ENCODE data around the gene VAMP7.

VAMP7 gene

GRCh38 chrX:155867821-155868220, 13.3 kb upstream of the VAMP7 start:
- CTCF ChIA-PET, result no interaction called here
- TF ChIP-seq CTCF (IDR thresholded peaks at IDR 0.05; ENCODE audit: insufficient read depth, low read length, missing control alignments), result no peak
- POLR2A ChIA-PET, result no interaction called here
- H3K4me3 ChIP-seq (ENCODE audit: low read depth, low read length), result no peak overlapping the region
- no peak for DNase-seq (ENCODE audit: low read depth, low spot score)

DNA sequence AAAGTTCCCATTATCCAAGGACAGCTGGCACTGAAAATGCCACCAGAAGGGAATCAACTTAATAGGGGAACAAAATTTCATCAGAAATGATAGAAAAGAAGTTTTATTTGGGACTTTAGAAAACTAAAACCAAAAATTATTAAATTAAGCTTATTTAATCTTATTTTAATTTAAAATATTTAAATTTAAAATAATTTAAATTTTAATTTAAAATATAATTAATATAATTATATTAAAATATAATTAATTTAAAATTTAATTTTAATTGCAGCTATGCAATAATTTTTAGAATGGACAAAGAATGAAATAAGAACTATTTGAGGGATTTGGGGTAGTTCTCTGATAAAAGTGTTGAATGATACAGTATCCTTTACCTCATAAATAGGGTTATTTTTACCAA, 10.2 kb upstream of the VAMP7 start:
- no peak for DNase-seq (ENCODE audit: low read depth, low spot score)
- ChIA-PET CTCF (no interaction called here), POLR2A (no interaction called here)
- no peak overlapping the region for H3K4me3 ChIP-seq (ENCODE audit: low read depth, low read length)
- no peak for TF ChIP-seq CTCF (IDR thresholded peaks at IDR 0.05; ENCODE audit: insufficient read depth, low read length, missing control alignments)

GRCh38 chrX:155871934-155872333, 9.2 kb upstream of the VAMP7 start:
- ChIA-PET POLR2A (no interaction called here), CTCF (no interaction called here)
- DNase-seq (ENCODE audit: low read depth, low spot score), result no peak
- TF ChIP-seq CTCF (IDR thresholded peaks at IDR 0.05; ENCODE audit: insufficient read depth, low read length, missing control alignments), result no peak
- H3K4me3 ChIP-seq (ENCODE audit: low read depth, low read length), result no peak overlapping the region

DNA sequence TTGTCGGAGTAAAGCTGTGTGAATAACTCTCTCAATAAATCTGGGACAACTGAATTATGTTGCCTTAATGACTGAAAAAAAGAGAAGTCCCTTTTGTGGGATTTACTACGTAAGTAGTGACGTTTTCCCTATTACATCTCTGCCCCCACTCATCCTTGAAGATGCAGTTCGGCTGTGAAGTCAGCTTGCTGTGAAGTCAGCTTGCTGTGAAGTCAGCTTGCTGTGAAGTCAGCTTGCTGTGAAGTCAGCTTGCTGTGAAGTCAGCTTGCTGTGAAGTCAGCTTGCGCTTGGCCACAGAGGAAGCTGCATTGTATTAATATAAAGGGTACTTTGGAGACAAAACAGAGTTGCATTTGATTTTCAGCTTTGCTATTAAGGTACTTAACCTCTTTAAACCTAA, 8.0 kb upstream of the VAMP7 start:
- H3K4me3 ChIP-seq (ENCODE audit: low read depth, low read length), result no peak overlapping the region
- TF ChIP-seq CTCF (IDR thresholded peaks at IDR 0.05; ENCODE audit: insufficient read depth, low read length, missing control alignments), result no peak
- ChIA-PET POLR2A (no interaction called here), CTCF (no interaction called here)
- DNase-seq (ENCODE audit: low read depth, low spot score), result no peak

GRCh38 chrX:155874571-155875244, 6.4 kb upstream of the VAMP7 start:
- DNase-seq (ENCODE audit: low read depth, low spot score), result no peak
- POLR2A ChIA-PET, result no interaction called here
- H3K4me3 ChIP-seq (ENCODE audit: low read depth, low read length), result no peak overlapping the region
- CTCF ChIA-PET, result no interaction called here
- no peak for TF ChIP-seq CTCF (IDR thresholded peaks at IDR 0.05; ENCODE audit: insufficient read depth, low read length, missing control alignments)

DNA sequence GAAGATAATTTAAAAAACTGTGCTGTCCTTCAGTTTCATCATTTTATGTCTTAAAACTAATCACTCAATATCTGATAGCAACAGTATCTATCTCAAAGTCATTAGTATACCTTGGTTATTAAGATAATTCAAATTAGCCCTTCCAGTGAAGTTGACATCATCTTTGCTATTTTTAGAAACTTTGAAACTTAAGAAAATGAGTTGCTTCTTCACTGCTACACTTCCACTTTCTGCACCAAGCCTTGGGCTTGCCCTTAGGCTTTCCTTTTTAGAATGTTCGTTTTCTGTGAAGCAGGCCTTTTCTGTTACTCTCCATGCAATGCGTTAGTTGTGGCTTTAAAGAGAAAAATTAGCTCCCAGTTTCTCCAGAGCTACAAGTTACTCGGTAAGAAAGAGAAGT, 4.4 kb upstream of the VAMP7 start:
- no peak for TF ChIP-seq CTCF (IDR thresholded peaks at IDR 0.05; ENCODE audit: insufficient read depth, low read length, missing control alignments)
- ChIA-PET CTCF (no interaction called here), POLR2A (no interaction called here)
- H3K4me3 ChIP-seq (ENCODE audit: low read depth, low read length), result no peak overlapping the region
- no peak for DNase-seq (ENCODE audit: low read depth, low spot score)

Measured in AG04449 (cell line).